Measurements from ENCODE around the gene TANC2.

The TANC2 gene

GRCh38 chr17:62999736-63000135 is 33.7 kb downstream of the TANC2 start:
- no peak for DNase-seq (ENCODE audit: low read depth in 2 of 3, low spot score in 2 of 3)

DNA sequence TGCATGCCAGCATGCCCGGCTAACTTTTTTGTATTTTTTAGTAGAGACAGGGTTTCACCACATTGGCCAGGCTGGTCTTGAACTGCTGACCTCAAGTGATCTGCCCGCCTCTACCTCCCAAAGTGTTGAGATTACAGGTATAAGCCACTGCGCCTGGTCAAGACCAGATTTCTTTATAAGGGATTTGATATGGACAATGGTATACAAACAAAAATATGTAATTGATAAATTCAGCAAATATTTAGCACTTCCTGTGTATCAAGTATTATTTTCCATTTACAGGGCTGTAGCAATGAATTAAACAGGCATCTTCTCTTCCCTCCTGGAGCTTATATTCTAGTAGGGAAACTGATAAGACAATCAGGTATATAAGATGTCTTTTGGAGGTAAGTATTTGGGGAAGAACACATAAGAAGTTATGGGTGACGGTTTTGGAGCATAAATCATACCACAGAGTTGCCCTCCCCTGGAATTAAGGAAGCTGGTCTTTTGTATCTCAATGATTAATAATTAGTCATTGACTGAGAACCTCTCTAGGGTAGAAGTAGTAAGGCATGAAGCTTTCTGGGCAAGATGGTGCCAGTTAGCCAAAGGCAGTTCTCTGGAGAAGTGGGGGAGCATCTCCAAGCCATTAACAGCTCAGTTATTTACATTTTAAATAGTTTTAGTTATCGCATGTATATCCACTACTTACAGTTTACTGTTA is 35.8 kb downstream of the TANC2 start:
- no peak for DNase-seq (ENCODE audit: low read depth in 2 of 3, low spot score in 2 of 3)

DNA sequence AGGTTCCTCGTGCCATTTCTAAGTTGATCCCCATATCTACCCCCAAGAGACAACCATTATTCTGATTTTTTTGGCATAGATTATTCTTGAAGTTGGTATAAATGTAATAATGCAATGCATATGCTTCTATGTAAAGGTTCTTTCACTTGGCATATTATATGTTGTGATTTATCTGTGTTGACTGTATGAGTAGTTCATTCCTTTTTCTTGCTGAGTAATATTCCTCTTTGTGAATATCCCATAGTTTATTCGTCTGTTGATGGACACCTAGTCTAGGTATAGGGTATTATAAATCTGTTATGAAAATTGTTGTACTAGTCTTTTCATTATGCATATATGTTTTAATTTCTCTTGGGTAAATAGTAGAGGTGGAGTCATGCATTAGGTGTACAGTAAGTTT is 36.6 kb downstream of the TANC2 start:
- DNase-seq (ENCODE audit: low read depth in 2 of 3, low spot score in 2 of 3): no peak

GRCh38 chr17:63015824-63016223 is 49.8 kb downstream of the TANC2 start:
- DNase-seq (ENCODE audit: low read depth in 2 of 3, low spot score in 2 of 3): no peak
